HCT116 (cell line): Measurements from ENCODE around the gene PLOD2. TPM values are rescaled to one million over a fixed set of nuclear protein-coding genes. Genes with fewer than 3 reads are reported as not detected.

ENCODE experiments used
- ATAC-seq: fragments of 200-7000 bp; cut with Tn5 transposase; 2 replicates; pipeline ENCODE4 v1.9.1; 2020; ENCODE audit warnings: mild to moderate bottlenecking, moderate library complexity
- BruUV-seq: library from RNA; stranded (reverse); fragments of 400-500 nt; replicated peaks from 2 replicates; lab custom pipeline; 2021; lab: Mats Ljungman, UMichigan
- CTCF ChIA-PET: fragments of 300-600 bp; sonication (Branson Sonifier 250); formaldehyde crosslinking; loops from one replicate; lab custom pipeline; 2021; ENCODE audit warnings: antibody characterized with exemption; lab: Charles Lee
- POLR2A ChIA-PET: fragments of 300-600, 350-600 bp; sonication (Branson Sonifier 250); formaldehyde crosslinking; loops from one replicate; lab custom pipeline; 2021; ENCODE audit warnings: antibody characterized with exemption; lab: Charles Lee
- RAD21 ChIA-PET, 2 experiments: fragments of 300-600 bp; sonication (Branson Sonifier 250); formaldehyde crosslinking; loops; one replicate each; lab custom pipeline; 2023; ENCODE audit warnings: low total read pairs in 2 of 2; ENCODE audit not compliant: uncharacterized antibody in 2 of 2, unreplicated experiment in 2 of 2, low non-redundant PET in 1 of 2; lab: Charles Lee
- DNase-seq: peaks from one replicate; pipeline ENCODE4 v3.0.0-alpha.2; 2010; ENCODE audit warnings: low read depth, low spot score
- H2AFZ ChIP-seq: fragments of 200-600 bp; shearing (Covaris generic), sonication (generic); 2 replicates; pipeline ENCODE4 v1.6.1; 2017; ENCODE audit warnings: low read depth, mixed run types, mixed read lengths, antibody characterized with exemption, low read length; ENCODE audit not compliant: poor library complexity, severe bottlenecking
- H3K27ac ChIP-seq: 2 replicates; pipeline ENCODE4 v1.5.1; 2012; ENCODE audit warnings: low read depth, low read length
- H3K27me3 ChIP-seq: fragments of 200-600 bp; sonication (generic); 2 replicates; pipeline ENCODE4 v1.6.1; 2016; ENCODE audit warnings: mixed run types, low read length, mixed read lengths; ENCODE audit not compliant: insufficient read depth
- H3K36me3 ChIP-seq, 2 experiments: fragments of 200-500 bp in 1 of 2; fragments of 200-600 bp in 1 of 2; sonication (Bioruptor generic) in 1 of 2; sonication (generic) in 1 of 2; 2 replicates each; pipeline versions ENCODE4 v1.5.1 to v1.6.1; 2014 to 2016; ENCODE audit warnings: low read length in 2 of 2, inconsistent platforms in 1 of 2, mixed read lengths in 1 of 2, mixed run types in 1 of 2; ENCODE audit not compliant: insufficient read depth in 2 of 2, control insufficient read depth in 1 of 2
- H3K4me1 ChIP-seq, 2 experiments: fragments of 200-600 bp in 1 of 2; sonication (generic) in 1 of 2; 2 replicates each; pipeline versions ENCODE4 v1.5.1 to v1.6.1; 2012 to 2017; ENCODE audit warnings: low read length in 2 of 2, inconsistent platforms in 1 of 2, mild to moderate bottlenecking in 1 of 2, mixed read lengths in 1 of 2, mixed run types in 1 of 2, moderate library complexity in 1 of 2; ENCODE audit not compliant: insufficient read depth in 2 of 2, control insufficient read depth in 1 of 2
- H3K4me2 ChIP-seq: fragments of 200-600 bp; sonication (generic); 2 replicates; pipeline ENCODE4 v1.6.1; 2017; ENCODE audit warnings: mixed run types, low read length, mixed read lengths
- H3K4me3 ChIP-seq, 2 experiments: fragments of 200-600 bp in 1 of 2; sonication (generic) in 1 of 2; replicated peaks in 1 of 2; 2 replicates each; pipeline ENCODE4 v1.5.1; 2011 to 2016; ENCODE audit warnings: low read length in 2 of 2, control low read depth in 1 of 2, low read depth in 1 of 2, mild to moderate bottlenecking in 1 of 2, mixed read lengths in 1 of 2, mixed run types in 1 of 2
- H3K79me2 ChIP-seq: fragments of 200-600 bp; sonication (generic); 2 replicates; pipeline ENCODE4 v1.6.1; 2017; ENCODE audit warnings: mild to moderate bottlenecking, mixed run types, low read length, moderate library complexity, mixed read lengths; ENCODE audit not compliant: insufficient read depth
- H3K9ac ChIP-seq: fragments of 200-600 bp; sonication (generic); 2 replicates; pipeline ENCODE4 v1.6.1; 2016; ENCODE audit warnings: low read length, mixed read lengths
- H3K9me2 ChIP-seq: fragments of 200-600 bp; sonication (generic), shearing (Covaris generic); 2 replicates; pipeline ENCODE4 v1.6.1; 2017; ENCODE audit warnings: mixed run types, mild to moderate bottlenecking, moderate library complexity; ENCODE audit not compliant: insufficient read depth
- H3K9me3 ChIP-seq, 2 experiments: fragments of 200-500 bp in 1 of 2; fragments of 200-600 bp in 1 of 2; sonication (Bioruptor generic) in 1 of 2; sonication (generic) in 1 of 2; 2 replicates each; pipeline ENCODE4 v1.6.1; 2014 to 2017; ENCODE audit warnings: low read length in 2 of 2, mixed read lengths in 2 of 2, inconsistent platforms in 1 of 2, low read depth in 1 of 2, mild to moderate bottlenecking in 1 of 2, mixed run types in 1 of 2, moderate library complexity in 1 of 2; ENCODE audit not compliant: control insufficient read depth in 1 of 2, insufficient read depth in 1 of 2
- H4K20me1 ChIP-seq: fragments of 200-600 bp; sonication (generic), shearing (Covaris generic); 2 replicates; pipeline ENCODE4 v1.6.1; 2017; ENCODE audit warnings: mixed run types, mild to moderate bottlenecking, moderate library complexity; ENCODE audit not compliant: insufficient read depth
- ELF1 ChIP-seq: IDR thresholded peaks from 2 replicates; pipeline ENCODE4 v1.6.1; 2012; ENCODE audit warnings: low read depth, borderline replicate concordance
- POLR2A ChIP-seq: IDR thresholded peaks from 2 replicates; pipeline ENCODE4 v1.7.0; 2011; ENCODE audit warnings: borderline replicate concordance; ENCODE audit not compliant: insufficient read depth, insufficient read length; ENCODE audit errors: extremely low read depth
- POLR2AphosphoS5 ChIP-seq: IDR thresholded peaks from 2 replicates; pipeline ENCODE4 v1.6.1; 2011; ENCODE audit warnings: mild to moderate bottlenecking, low read depth, low read length, moderate library complexity
- SIN3A ChIP-seq: IDR thresholded peaks from 2 replicates; pipeline ENCODE4 v1.6.1; 2012; ENCODE audit warnings: low read depth
- YY1 ChIP-seq: IDR thresholded peaks from 2 replicates; pipeline ENCODE4 v1.6.1; 2011; ENCODE audit warnings: low read length, low read depth, moderate library complexity, mild to moderate bottlenecking; ENCODE audit not compliant: insufficient replicate concordance; ENCODE audit errors: extremely low read depth
- ZNF274 ChIP-seq: fragments of 200-500 bp; sonication (Bioruptor generic); IDR thresholded peaks from 2 replicates; pipeline ENCODE4 v1.6.1; 2014; ENCODE audit warnings: mild to moderate bottlenecking, low read depth, low read length, inconsistent platforms
- intact Hi-C: fragments of 100-400 bp; cut with micrococcal nuclease; formaldehyde crosslinking; loops from 2 replicates; pipeline ENCODE4 v1.10.0; 2022
- total RNA-seq: library from RNA; stranded (reverse); gene quantifications from one replicate; pipeline ENCODE4 v1.2.1, GENCODE V29; 2021; ENCODE audit not compliant: unreplicated experiment
- TF ChIP-seq, protein P1 (sequence below): IDR thresholded peaks from 2 replicates; pipeline ENCODE4 v1.6.1; 2012

The PLOD2 gene
- total RNA-seq, 1 experiment from 2014 or later = 25.8 TPM

DNA sequence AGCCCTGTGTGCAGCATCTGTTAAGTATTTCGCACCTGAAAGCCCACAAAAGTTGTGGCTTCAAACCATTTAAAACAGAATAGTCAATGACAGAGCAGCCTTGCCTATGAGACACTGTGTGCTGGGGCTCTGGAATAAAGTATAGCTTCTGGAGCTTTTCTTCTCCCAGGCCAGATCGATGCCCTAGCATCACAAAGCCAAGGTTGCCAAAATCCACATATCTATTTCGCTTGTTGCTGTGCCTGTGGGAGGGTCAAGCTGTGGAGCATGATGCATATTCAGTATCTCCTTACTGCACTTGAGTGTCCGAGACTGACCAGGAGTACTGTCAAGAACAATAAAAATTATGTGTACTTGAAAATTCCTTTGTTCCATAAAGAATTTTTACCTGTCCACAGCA, 7.6 kb downstream of the PLOD2 start:
- Histone ChIP-seq H3K27ac (no peak overlapping the region), H3K9ac (no peak overlapping the region), H3K4me2 (no peak overlapping the region), H3K36me3 (no peaks in the 10 kb centered on the region), H3K27me3 (no peaks in the 10 kb centered on the region), H3K9me2 (no peaks in the 10 kb centered on the region), H3K4me1 (no peaks in the 10 kb centered on the region), H3K9me3 (no peaks in the 10 kb centered on the region), H3K79me2 (no peaks in the 10 kb centered on the region; the same call in 1 of the 2 replicates), H2AFZ (no peak overlapping the region), H3K4me3 (no peak overlapping the region), H4K20me1 (no peaks in the 10 kb centered on the region)
- DNase-seq (no peak), ATAC-seq (no peak)
- RAD21 ChIA-PET = no interaction called here
- BruUV-seq = no TSS peak
- TF ChIP-seq, protein P1, sequence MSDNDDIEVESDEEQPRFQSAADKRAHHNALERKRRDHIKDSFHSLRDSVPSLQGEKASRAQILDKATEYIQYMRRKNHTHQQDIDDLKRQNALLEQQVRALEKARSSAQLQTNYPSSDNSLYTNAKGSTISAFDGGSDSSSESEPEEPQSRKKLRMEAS = no peak
- intact Hi-C loops = no loop called here
- POLR2A ChIA-PET = no interaction called here
- CTCF ChIA-PET = no interaction called here

DNA sequence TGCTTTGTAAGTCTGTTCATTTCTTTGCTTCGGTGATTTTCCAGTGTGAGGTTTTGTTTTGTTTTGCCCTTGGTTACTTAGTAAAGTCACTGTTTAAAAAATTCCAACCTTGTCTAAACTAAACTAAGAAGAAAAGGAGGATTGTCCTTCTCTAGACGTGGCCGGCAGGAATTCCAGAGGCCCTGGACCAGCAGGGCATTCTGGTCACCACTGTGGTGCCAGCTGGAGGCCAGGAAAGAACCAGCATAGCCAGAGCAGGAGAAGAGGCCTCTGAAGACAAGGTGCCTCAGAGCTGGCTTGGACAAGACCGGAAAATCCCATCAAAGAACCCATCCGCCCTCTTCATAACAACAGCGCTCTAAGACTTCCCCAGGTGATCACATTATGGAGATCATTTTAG, 8.2 kb downstream of the PLOD2 start:
- Histone ChIP-seq H3K9me2 (no peaks in the 10 kb centered on the region), H4K20me1 (no peaks in the 10 kb centered on the region), H3K27ac (no peak overlapping the region), H3K9me3 (no peaks in the 10 kb centered on the region), H3K4me1 (no peaks in the 10 kb centered on the region), H3K9ac (no peak overlapping the region), H3K36me3 (no peaks in the 10 kb centered on the region), H3K27me3 (no peaks in the 10 kb centered on the region), H3K79me2 (no peaks in the 10 kb centered on the region; the same call in 1 of the 2 replicates), H3K4me2 (no peak overlapping the region), H2AFZ (no peak overlapping the region), H3K4me3 (no peak overlapping the region)
- ATAC-seq = no peak
- DNase-seq = no peak
- CTCF ChIA-PET = no interaction called here
- intact Hi-C loops = no loop called here
- POLR2A ChIA-PET = no interaction called here
- RAD21 ChIA-PET = no interaction called here
- TF ChIP-seq ZNF274 = no peak
- TF ChIP-seq YY1 = no peak
- TF ChIP-seq, protein P1 = no peak
- TF ChIP-seq SIN3A = no peak
- no peak for TF ChIP-seq POLR2A
- TF ChIP-seq POLR2AphosphoS5 = no peak
- TF ChIP-seq ELF1 = no peak
- BruUV-seq = no TSS peak
